Small intestine (tissue), 16 donors: ENCODE results near the gene ZNF326. TPM values are rescaled to one million over a fixed set of nuclear protein-coding genes. Genes with fewer than 3 reads are reported as not detected.

Source experiments
- DNase-seq, 2 donors: peaks; one replicate each; pipeline versions ENCODE4 v3.0.0 to v3.0.0-alpha.2; 2013
- FAIRE-seq: peaks from 2 replicates; lab custom pipeline; 2012; peaks lifted over from hg19 to GRCh38; lab: Jason Lieb, UNC
- H3K27ac ChIP-seq, 3 donors: one replicate each; pipeline ENCODE4 v1.5.1; 2013; ENCODE audit warnings: low read length in 2 of 3, mild to moderate bottlenecking in 2 of 3, control low read depth in 1 of 3, inconsistent platforms in 1 of 3, low read depth in 1 of 3, moderate library complexity in 1 of 3
- H3K27me3 ChIP-seq, 3 donors: one replicate each; pipeline ENCODE4 v1.6.1; 2013; ENCODE audit warnings: low read length in 3 of 3, inconsistent platforms in 1 of 3; ENCODE audit not compliant: control insufficient read depth in 3 of 3, insufficient read depth in 3 of 3
- H3K36me3 ChIP-seq, 3 donors: one replicate each; pipeline ENCODE4 v1.6.1; 2013; ENCODE audit warnings: low read length in 3 of 3, inconsistent platforms in 1 of 3, low read depth in 1 of 3, mild to moderate bottlenecking in 1 of 3, moderate library complexity in 1 of 3; ENCODE audit not compliant: control insufficient read depth in 3 of 3, insufficient read depth in 2 of 3
- H3K4me1 ChIP-seq, 3 donors: one replicate each; pipeline ENCODE4 v1.6.1; 2013; ENCODE audit warnings: low read length in 2 of 3, inconsistent platforms in 1 of 3, low read depth in 1 of 3, mild to moderate bottlenecking in 1 of 3, moderate library complexity in 1 of 3; ENCODE audit not compliant: control insufficient read depth in 3 of 3, insufficient read depth in 2 of 3
- H3K4me3 ChIP-seq, 3 donors: one replicate each; pipeline ENCODE4 v1.5.1; 2013; ENCODE audit warnings: low read length in 3 of 3, control low read depth in 1 of 3, inconsistent platforms in 1 of 3, low read depth in 1 of 3, mild to moderate bottlenecking in 1 of 3, moderate library complexity in 1 of 3
- H3K9me3 ChIP-seq, 2 donors: one replicate each; pipeline ENCODE4 v1.6.1; 2013; ENCODE audit warnings: low read depth in 1 of 2, low read length in 1 of 2; ENCODE audit not compliant: control insufficient read depth in 2 of 2, insufficient read depth in 1 of 2
- WGBS, 3 donors: extraction: QIAGEN DNeasy Blood & Tissue Kit; methylation state at CpG; one replicate each; pipeline ENCODE4 v1.1.7; 2013; 5-methylcytosine and 5-hydroxymethylcytosine counted together
- long read RNA-seq, 10 donors: transcript quantifications; one replicate each; lab custom pipeline, GENCODE V29; 2026
- polyA plus RNA-seq, 4 donors: library from polyadenylated mRNA; stranded (reverse) in 3 of 4; unstranded in 1 of 4; fragments of 200-250 nt in 3 of 4; fragments of 120-200 nt in 1 of 4; gene quantifications; one replicate each; pipeline versions ENCODE4 v1.2.1 to v1.2.3, GENCODE V29; 2013
- donor health status: healthy with polysubstance abuse.
- donor health status: control.
- donor health status: control.
- donor health status: Bipolar disorder and iron deficiency.
- donor health status: healthy.

The ZNF326 gene, protein sequence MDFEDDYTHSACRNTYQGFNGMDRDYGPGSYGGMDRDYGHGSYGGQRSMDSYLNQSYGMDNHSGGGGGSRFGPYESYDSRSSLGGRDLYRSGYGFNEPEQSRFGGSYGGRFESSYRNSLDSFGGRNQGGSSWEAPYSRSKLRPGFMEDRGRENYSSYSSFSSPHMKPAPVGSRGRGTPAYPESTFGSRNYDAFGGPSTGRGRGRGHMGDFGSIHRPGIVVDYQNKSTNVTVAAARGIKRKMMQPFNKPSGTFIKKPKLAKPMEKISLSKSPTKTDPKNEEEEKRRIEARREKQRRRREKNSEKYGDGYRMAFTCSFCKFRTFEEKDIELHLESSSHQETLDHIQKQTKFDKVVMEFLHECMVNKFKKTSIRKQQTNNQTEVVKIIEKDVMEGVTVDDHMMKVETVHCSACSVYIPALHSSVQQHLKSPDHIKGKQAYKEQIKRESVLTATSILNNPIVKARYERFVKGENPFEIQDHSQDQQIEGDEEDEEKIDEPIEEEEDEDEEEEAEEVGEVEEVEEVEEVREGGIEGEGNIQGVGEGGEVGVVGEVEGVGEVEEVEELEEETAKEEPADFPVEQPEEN
- 10 to 100 TPM; 11.3 to 49.0 (median 18.7) TPM for polyA plus RNA-seq
- long read RNA-seq, donor 1: 0 reads
- long read RNA-seq, donor 2, partial matches to known transcripts: 0 of 4 reads
- long read RNA-seq, donor 2, other reads (novel, unspliced or antisense): 0 of 4 reads
- long read RNA-seq, donor 3, partial matches to known transcripts: 15 of 16 reads
- long read RNA-seq, donor 3, other reads (novel, unspliced or antisense): 0 of 16 reads
- long read RNA-seq, donor 4: 0 reads
- long read RNA-seq, donor 5, partial matches to known transcripts: 0 of 1 reads
- long read RNA-seq, donor 5, other reads (novel, unspliced or antisense): 0 of 1 reads
- long read RNA-seq, donor 6: 0 reads
- long read RNA-seq, donor 7: 0 reads
- long read RNA-seq, donor 8, partial matches to known transcripts: 0 of 1 reads
- long read RNA-seq, donor 8, other reads (novel, unspliced or antisense): 0 of 1 reads
- long read RNA-seq, donor 9, partial matches to known transcripts: 0 of 2 reads
- long read RNA-seq, donor 9, other reads (novel, unspliced or antisense): 0 of 2 reads
- long read RNA-seq, donor 10, transcript ZNF326-202 (4 exons, 1,538 nt): major isoform, 5 of 38 reads
- long read RNA-seq, donor 10, partial matches to known transcripts: 27 of 38 reads
- long read RNA-seq, donor 10, other reads (novel, unspliced or antisense): 0 of 38 reads

DNA sequence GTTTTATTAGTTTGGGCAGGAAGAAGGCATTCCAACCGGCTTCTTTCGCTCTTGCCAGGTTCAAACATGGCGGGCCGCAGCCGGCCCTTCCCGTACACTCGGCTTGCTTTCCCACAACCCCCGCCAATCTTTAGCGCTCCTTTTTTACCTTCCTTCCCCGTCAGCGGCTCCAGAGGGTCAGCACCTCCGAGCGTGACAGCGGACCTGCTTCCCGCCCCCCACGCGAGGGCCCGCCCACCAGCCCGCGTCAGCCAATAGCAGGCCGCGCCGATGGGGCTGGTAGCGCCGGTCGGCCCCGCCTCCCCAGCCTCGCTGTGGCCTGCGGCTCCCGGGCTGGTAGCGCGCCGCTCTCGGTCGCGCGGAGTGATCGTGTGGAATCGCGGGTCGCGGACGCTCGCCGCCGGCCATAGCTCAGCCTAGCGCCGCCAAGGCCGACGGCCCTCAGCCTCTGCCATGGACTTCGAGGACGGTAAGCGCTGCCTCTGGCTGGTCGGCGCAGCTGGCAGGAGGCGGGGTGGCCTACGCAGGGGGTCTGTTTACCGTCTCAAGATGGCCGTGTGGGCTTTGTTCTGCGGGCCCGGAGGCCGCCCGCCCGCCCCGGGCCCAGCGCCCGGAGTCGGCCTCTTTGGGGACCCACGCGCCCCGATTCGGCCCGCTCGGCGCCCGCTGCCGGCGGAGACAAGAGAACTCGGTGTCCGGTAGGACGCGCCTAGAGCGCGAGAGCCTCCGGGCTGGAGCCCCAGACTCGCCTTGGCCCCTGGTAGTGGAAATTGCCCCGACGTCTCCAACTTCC is at the start of gene ZNF326:
Gene ZNF326 (plus strand): TSS at position 306 of the 793 bp plus-strand sequence. CDS start 148 bp downstream, at position 454.
- Histone ChIP-seq H3K4me3 (peak within 1 kb of the TSS; percentile 71 to 95 (median 84)), H3K27ac (peak within 1 kb of the TSS; percentile 98 to 99 (median 98)), H3K27me3 (no peaks in the 10 kb centered on the region), H3K4me1 (peaks cover 3 to 8% (median 5%) of the 10 kb centered on the region in 3 donors), H3K36me3 (peaks cover 0 to 2% (median 0%) of the 10 kb centered on the region in 3 donors), H3K9me3 (no peaks in the 10 kb centered on the region)
- 0 to 1% (median 1%) methylated on average over 56 to 88 of the region's 88 CpGs for WGBS, 3 donors
- peak; percentile 96 to 98 for DNase-seq
- FAIRE-seq: no peak

DNA sequence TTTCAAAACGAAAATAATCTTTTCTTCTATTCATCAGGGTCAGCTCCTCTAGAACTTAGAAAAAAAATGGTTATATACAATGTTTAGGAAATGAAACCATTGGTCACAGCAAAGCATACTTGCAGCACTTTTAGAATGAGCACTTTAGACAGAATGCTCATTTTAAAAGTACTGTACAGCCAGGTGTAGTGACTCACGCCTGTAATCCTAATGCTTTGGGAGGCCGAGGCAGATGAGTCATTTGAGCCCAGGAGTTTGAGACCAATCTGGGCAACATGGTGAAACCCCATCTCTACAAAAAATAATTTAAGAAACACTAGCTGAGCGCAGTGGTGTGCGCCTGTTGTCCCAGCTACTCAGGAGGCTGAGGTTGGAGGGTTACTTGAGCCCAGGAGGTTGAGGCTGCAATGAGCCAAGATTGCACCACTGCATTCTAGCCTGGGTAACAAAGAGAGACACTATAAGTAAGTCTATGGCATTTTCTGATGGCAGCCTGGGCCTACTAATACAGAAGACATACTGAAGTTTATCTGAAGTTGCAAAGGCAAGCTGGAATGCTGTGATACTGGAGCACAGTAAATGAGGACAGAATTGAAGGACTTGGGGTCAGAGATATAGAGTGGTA is 48.9 kb upstream of the ZNF326 start:
- FAIRE-seq: no peak
- DNase-seq: no peak
- peaks cover 0 to 8% (median 0%) of the 10 kb centered on the region in 3 donors for H3K4me1 ChIP-seq

DNA sequence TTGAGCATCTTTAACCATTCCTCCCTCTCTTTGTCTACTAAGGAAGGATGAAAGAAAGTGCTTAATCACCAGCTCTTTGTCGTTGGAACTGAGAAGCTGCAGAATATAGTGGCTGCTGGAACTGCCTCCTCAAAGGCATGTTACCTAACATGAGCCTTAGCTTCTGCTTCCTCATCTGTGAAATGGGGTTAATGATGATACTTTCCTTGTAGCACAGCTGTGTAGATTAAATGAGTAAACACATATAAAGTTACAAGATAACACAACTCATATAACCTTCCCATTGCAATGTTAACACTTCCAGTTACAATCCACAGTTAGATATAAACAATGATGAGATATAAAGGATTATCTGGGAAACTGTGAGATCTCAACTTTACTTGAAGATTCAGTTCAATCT is 48.4 kb upstream of the ZNF326 start:
- Histone ChIP-seq H3K4me1 (peaks cover 0 to 8% (median 0%) of the 10 kb centered on the region in 3 donors), H3K4me3 (no peak overlapping the region), H3K36me3 (no peaks in the 10 kb centered on the region), H3K9me3 (no peaks in the 10 kb centered on the region), H3K27ac (no peak overlapping the region), H3K27me3 (no peaks in the 10 kb centered on the region)
- DNase-seq: no peak
- no peak for FAIRE-seq
- WGBS, 3 donors: 42 to 71% (median 47%) methylated on average over 1 of the region's 1 CpG

More for the DNA sequence above, 48.9 kb upstream of the ZNF326 start:
- 70 to 85% (median 76%) methylated on average over 5 of the region's 5 CpGs for WGBS, 3 donors
- no peaks in the 10 kb centered on the region for H3K36me3 ChIP-seq
- no peak overlapping the region for H3K27ac ChIP-seq
- no peak overlapping the region for H3K4me3 ChIP-seq
- no peaks in the 10 kb centered on the region for H3K9me3 ChIP-seq
- H3K27me3 ChIP-seq: no peaks in the 10 kb centered on the region

DNA sequence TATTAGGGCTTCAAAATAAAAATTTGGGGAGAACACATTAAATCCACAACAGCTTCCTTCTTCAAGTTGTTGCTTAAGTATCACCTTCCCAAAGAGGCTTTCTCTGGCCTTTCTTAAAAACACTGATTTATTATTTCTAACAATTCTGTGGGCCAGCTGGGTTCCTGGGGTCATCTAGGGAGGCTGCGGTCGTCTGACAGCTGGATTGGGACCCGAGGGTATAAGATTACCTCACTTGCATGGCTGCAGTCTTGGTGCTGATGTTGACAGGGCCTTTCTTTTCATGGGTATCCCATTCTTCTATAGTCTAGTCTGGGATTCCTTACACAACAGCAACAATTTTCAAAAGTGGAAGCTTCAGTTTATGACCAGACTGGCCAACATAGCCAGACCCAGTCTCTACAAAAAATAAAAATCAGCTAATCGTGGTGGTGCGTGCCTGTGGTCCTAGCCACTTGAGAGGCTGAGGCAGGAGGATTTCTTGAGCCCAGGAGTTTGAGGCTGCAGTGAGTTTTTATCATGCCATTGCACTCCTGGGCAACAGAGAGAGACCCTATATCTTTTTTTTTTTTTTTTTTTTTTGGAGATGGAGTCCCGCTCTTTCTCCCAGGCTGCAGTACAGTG is 46.1 kb upstream of the ZNF326 start:
- Histone ChIP-seq H3K9me3 (peaks cover 0 to under 1% of the 10 kb centered on the region in 2 donors), H3K27me3 (no peaks in the 10 kb centered on the region), H3K36me3 (no peaks in the 10 kb centered on the region), H3K27ac (no peak overlapping the region), H3K4me1 (peaks cover 0 to 19% (median 0%) of the 10 kb centered on the region in 3 donors), H3K4me3 (no peak overlapping the region)
- no peak for DNase-seq
- FAIRE-seq: no peak
- 90 to 95% (median 92%) methylated on average over 6 of the region's 6 CpGs for WGBS, 3 donors

DNA sequence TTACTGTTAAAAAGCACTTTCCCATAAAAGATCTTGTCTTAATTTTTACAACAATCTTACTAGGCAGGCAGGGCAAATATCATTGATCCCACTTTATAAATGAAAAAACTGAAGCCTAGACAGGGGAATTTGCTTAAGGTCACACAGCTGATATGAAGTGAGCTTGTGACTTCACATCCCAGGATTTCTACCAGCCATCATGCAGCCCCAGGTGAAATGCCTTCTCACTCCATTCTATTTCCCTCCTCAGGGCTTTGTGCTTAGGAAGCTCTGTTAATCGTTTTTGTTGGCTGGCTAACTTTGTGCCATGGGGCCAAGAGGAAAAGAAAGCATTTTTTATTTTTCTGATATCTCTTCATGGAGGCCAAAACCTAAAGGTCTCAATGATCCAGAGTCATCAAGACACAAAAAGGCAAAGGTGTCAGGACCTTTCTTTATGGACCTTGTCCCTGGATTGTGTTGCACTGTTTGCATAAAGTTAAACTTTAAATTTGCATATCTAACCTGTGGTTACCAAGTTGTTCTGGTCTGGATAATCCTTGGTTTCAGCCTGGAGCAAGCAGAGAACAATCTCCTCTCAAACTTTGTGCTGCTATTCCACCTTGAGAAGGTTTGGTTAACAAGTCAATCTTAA is 44.8 kb upstream of the ZNF326 start:
- peak overlapping the region in 1 of 3 donors; percentile 60 for H3K27ac ChIP-seq
- 10 to 23% (median 20%) methylated on average over 1 of the region's 1 CpG for WGBS, 3 donors
- H3K4me1 ChIP-seq: peaks cover 0 to 23% (median 0%) of the 10 kb centered on the region in 3 donors
- peaks cover 0 to 3% of the 10 kb centered on the region in 2 donors for H3K9me3 ChIP-seq
- FAIRE-seq (no peak), DNase-seq (peak; percentile 59 to 68)
- no peaks in the 10 kb centered on the region for H3K27me3 ChIP-seq
- no peak overlapping the region for H3K4me3 ChIP-seq
- H3K36me3 ChIP-seq: no peaks in the 10 kb centered on the region

DNA sequence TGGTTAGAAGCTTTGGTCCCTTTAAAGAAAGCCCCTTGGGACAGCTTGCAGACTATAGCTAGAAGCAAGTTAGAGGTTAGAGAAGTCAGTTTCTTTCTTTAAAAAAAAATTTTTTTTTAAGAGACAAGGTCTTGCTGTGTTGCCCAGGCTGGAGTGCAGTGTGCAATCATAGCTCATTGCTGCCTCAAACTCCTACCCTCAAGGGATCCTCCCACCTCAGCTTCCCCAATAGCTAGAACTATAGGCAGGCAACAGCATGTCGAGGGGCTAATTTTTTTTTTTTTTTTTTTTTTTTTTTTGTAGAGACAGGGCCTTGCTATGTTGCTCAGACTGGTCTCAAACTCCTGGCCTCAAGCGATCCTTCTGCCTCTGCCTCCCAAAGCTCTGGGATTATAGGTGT is 44.2 kb upstream of the ZNF326 start:
- Histone ChIP-seq H3K4me1 (peaks cover 0 to 26% (median 0%) of the 10 kb centered on the region in 3 donors), H3K36me3 (no peaks in the 10 kb centered on the region), H3K27ac (peak overlapping the region in 1 of 3 donors; percentile 60), H3K27me3 (no peaks in the 10 kb centered on the region), H3K9me3 (peaks cover 0 to 3% of the 10 kb centered on the region in 2 donors), H3K4me3 (no peak overlapping the region)
- WGBS, 3 donors: 79 to 95% (median 85%) methylated on average over 2 of the region's 2 CpGs
- DNase-seq (no peak), FAIRE-seq (no peak)
